ENCODE measurements around the gene HTR3B. TPM values are rescaled to one million over a fixed set of nuclear protein-coding genes. Genes with fewer than 3 reads are reported as not detected.

Gene HTR3B
- total RNA-seq, 2 donors from 2014 or later, result not detected

GRCh38 chr11:113989916-113990315 lies 85.3 kb downstream of the HTR3B start:
- no peaks in the 10 kb centered on the region for H3K9me3 ChIP-seq
- H3K27me3 ChIP-seq, result no peaks in the 10 kb centered on the region
- no peaks in the 10 kb centered on the region for H3K4me1 ChIP-seq
- no peak overlapping the region for H3K4me3 ChIP-seq
- DNase-seq (ENCODE audit: low spot score), result no peak
- no peak for TF ChIP-seq CTCF (IDR thresholded peaks at IDR 0.05)
- H3K36me3 ChIP-seq, result no peaks in the 10 kb centered on the region
- no peak overlapping the region for H3K27ac ChIP-seq

- Histone ChIP-seq H3K4me3 (no peak overlapping the region), H3K9me3 (no peaks in the 10 kb centered on the region), H3K27me3 (no peaks in the 10 kb centered on the region), H3K27ac (no peak overlapping the region), H3K36me3 (no peaks in the 10 kb centered on the region), H3K4me1 (no peaks in the 10 kb centered on the region)
- no peak for DNase-seq (ENCODE audit: low spot score)
- no peak for TF ChIP-seq CTCF (IDR thresholded peaks at IDR 0.05)
Measured at GRCh38 chr11:113991170-113991569, 86.6 kb downstream of the HTR3B start.

GRCh38 chr11:113991718-113992458 lies 87.3 kb downstream of the HTR3B start:
- Histone ChIP-seq H3K4me1 (no peaks in the 10 kb centered on the region), H3K27me3 (no peaks in the 10 kb centered on the region), H3K4me3 (no peak overlapping the region), H3K27ac (no peak overlapping the region), H3K9me3 (no peaks in the 10 kb centered on the region), H3K36me3 (no peaks in the 10 kb centered on the region)
- DNase-seq (ENCODE audit: low spot score), result no peak
- no peak for TF ChIP-seq CTCF (IDR thresholded peaks at IDR 0.05)

GRCh38 chr11:113992459-113993110 lies 88.0 kb downstream of the HTR3B start:
- Histone ChIP-seq H3K36me3 (no peaks in the 10 kb centered on the region), H3K4me3 (no peak overlapping the region), H3K27ac (no peak overlapping the region), H3K9me3 (no peaks in the 10 kb centered on the region), H3K4me1 (no peaks in the 10 kb centered on the region), H3K27me3 (no peaks in the 10 kb centered on the region)
- no peak for TF ChIP-seq CTCF (IDR thresholded peaks at IDR 0.05)
- DNase-seq (ENCODE audit: low spot score), result no peak

GRCh38 chr11:113994077-113994954 lies 89.7 kb downstream of the HTR3B start:
- H3K4me1 ChIP-seq, result no peaks in the 10 kb centered on the region
- no peaks in the 10 kb centered on the region for H3K27me3 ChIP-seq
- no peak for DNase-seq (ENCODE audit: low spot score)
- H3K27ac ChIP-seq, result no peak overlapping the region
- no peaks in the 10 kb centered on the region for H3K9me3 ChIP-seq
- peak; percentile 52 to 85 for TF ChIP-seq CTCF (IDR thresholded peaks at IDR 0.05)
- H3K4me3 ChIP-seq, result no peak overlapping the region
- no peaks in the 10 kb centered on the region for H3K36me3 ChIP-seq

Other genes starting within 250 kb of the HTR3B start
- gene TMPRSS5, start 198.5 kb upstream of the HTR3B start, total RNA-seq, result under 1 TPM; 0.16 to 0.19 TPM
- 1 to 10 TPM; 7.9 TPM for gene ZW10, start 131.1 kb upstream of the HTR3B start, total RNA-seq
- gene CLDN25, start 125.0 kb upstream of the HTR3B start, total RNA-seq, result not detected
- 100 to 1,000 TPM; 116 to 135 TPM for gene USP28, start 29.2 kb upstream of the HTR3B start, total RNA-seq
- under 1 TPM in 1 of 2 donors, not detected in 1; 0.24 TPM for gene HTR3A, start 70.3 kb downstream of the HTR3B start, total RNA-seq
- 100 to 1,000 TPM in 1 of 2 donors, 10 to 100 TPM in 1; 65.5 to 101 TPM for gene ZBTB16, start 154.9 kb downstream of the HTR3B start, total RNA-seq

All from right atrium auricular region (tissue), 2 donors.